ENCODE measurements around the gene PARD3. TPM values are rescaled to one million over a fixed set of nuclear protein-coding genes. Genes with fewer than 3 reads are reported as not detected.

The PARD3 gene
- total RNA-seq, 1 donor from 2014 or later, result 98.2 TPM

GRCh38 chr10:34626158-34626880 lies 188.8 kb downstream of the PARD3 start:
- H3K4me3 ChIP-seq (ENCODE audit: low read depth, low read length), result no peak overlapping the region
- TF ChIP-seq, protein P1, sequence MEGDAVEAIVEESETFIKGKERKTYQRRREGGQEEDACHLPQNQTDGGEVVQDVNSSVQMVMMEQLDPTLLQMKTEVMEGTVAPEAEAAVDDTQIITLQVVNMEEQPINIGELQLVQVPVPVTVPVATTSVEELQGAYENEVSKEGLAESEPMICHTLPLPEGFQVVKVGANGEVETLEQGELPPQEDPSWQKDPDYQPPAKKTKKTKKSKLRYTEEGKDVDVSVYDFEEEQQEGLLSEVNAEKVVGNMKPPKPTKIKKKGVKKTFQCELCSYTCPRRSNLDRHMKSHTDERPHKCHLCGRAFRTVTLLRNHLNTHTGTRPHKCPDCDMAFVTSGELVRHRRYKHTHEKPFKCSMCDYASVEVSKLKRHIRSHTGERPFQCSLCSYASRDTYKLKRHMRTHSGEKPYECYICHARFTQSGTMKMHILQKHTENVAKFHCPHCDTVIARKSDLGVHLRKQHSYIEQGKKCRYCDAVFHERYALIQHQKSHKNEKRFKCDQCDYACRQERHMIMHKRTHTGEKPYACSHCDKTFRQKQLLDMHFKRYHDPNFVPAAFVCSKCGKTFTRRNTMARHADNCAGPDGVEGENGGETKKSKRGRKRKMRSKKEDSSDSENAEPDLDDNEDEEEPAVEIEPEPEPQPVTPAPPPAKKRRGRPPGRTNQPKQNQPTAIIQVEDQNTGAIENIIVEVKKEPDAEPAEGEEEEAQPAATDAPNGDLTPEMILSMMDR (IDR thresholded peaks at IDR 0.05; ENCODE audit: insufficient read depth, low read length, severe bottlenecking), result no peak
- H3K27me3 ChIP-seq (ENCODE audit: control insufficient read depth, insufficient read depth, low read length), result no peaks in the 10 kb centered on the region
- FAIRE-seq (no peak), DNase-seq (ENCODE audit: low read depth) (no peak)
- H3K36me3 ChIP-seq (ENCODE audit: control insufficient read depth, insufficient read depth, low read length), result no peaks in the 10 kb centered on the region

DNA sequence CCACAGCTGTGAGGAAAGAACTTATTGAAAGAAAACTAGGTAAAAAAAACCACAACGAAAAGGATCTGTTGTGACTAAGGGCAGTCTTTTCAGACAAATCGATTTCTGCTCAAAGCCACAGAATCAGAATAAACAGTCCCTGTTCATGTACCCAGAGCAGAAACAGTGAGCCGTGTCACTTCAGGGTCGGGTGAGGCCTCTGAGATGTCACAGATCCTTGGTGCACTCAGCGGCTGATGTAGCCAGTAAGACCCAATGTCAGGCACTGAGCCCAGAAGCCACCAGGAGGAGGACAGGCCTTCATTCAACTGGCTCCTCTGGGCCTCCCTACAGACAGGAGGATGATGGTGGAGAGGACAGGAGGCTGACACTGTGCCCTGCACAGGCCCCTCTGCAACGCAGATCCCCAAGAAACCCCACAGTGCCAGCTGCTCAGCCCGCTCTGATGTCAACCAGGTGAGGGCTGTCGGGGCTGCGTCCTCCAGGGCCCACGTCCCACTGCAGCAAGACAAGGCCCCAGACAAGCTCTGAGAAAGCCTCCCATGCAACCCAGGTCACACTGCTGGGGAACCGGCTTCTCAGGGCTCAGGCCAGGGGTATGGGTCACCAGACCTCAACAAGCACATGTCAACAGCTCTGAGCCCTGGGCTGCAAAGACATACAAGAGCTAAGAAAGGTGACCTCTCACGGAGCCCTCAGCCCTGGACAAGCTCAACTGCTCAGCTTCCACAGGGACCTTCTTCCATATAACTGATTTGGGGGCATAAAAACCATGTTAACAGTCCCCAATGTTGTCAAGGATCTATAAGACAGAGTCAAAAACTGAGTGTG lies 190.6 kb downstream of the PARD3 start:
- TF ChIP-seq, protein P1 (IDR thresholded peaks at IDR 0.05; ENCODE audit: insufficient read depth, low read length, severe bottlenecking), result no peak
- FAIRE-seq (no peak), DNase-seq (ENCODE audit: low read depth) (no peak)

DNA sequence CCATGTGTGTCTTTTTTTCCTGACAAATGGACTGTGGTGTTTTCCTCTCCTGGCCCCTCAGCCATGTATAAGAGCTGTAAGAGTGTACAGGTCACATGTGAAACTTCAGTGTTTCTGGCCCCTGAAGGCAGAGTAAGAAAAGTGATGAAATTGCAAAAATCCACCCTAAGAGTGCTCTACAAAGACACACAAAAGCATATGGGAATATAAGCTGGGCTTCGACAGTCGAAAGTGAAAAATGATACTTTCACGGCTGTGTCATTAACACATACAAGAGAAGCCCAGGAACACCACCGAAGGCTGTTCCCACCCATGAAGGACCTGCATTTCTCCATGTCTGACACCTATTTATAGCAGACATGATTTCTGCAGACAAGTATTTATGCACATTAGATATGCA lies 192.2 kb downstream of the PARD3 start:
- DNase-seq (ENCODE audit: low read depth), result no peak
- no peaks in the 10 kb centered on the region for H3K27me3 ChIP-seq (ENCODE audit: control insufficient read depth, insufficient read depth, low read length)
- TF ChIP-seq, protein P1 (IDR thresholded peaks at IDR 0.05; ENCODE audit: insufficient read depth, low read length, severe bottlenecking), result no peak
- no peaks in the 10 kb centered on the region for H3K36me3 ChIP-seq (ENCODE audit: control insufficient read depth, insufficient read depth, low read length)
- H3K4me3 ChIP-seq (ENCODE audit: low read depth, low read length), result no peak overlapping the region
- FAIRE-seq, result no peak

More for the DNA sequence above, 190.6 kb downstream of the PARD3 start:
- Histone ChIP-seq H3K36me3 (ENCODE audit: control insufficient read depth, insufficient read depth, low read length) (no peaks in the 10 kb centered on the region), H3K4me3 (ENCODE audit: low read depth, low read length) (no peak overlapping the region), H3K27me3 (ENCODE audit: control insufficient read depth, insufficient read depth, low read length) (no peaks in the 10 kb centered on the region)

GRCh38 chr10:34618611-34619010 lies 196.5 kb downstream of the PARD3 start:
- FAIRE-seq (peak; percentile 7), DNase-seq (ENCODE audit: low read depth) (no peak)
- no peaks in the 10 kb centered on the region for H3K36me3 ChIP-seq (ENCODE audit: control insufficient read depth, insufficient read depth, low read length)
- no peak overlapping the region for H3K4me3 ChIP-seq (ENCODE audit: low read depth, low read length)
- TF ChIP-seq, protein P1 (IDR thresholded peaks at IDR 0.05; ENCODE audit: insufficient read depth, low read length, severe bottlenecking), result no peak
- no peaks in the 10 kb centered on the region for H3K27me3 ChIP-seq (ENCODE audit: control insufficient read depth, insufficient read depth, low read length)

DNA sequence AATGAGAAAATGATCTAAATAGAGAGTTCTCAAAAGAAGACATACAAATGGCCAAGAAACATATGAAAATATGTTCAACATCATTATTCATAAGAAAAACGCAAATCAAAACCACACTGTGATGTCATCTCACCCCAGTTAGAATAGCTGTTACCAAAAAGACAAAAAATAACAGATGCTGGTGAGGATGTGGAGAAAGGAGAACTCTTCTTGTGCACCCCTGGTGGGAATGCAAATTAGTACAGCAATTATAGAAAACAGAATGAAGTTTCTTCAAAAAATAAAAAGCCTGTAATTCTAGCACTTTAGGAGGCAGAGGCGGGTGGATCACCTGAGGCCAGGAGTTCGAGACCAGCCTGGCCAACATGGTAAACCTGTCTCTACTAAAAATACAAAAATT lies 199.3 kb downstream of the PARD3 start:
- H3K4me3 ChIP-seq (ENCODE audit: low read depth, low read length), result no peak overlapping the region
- DNase-seq (ENCODE audit: low read depth), result no peak
- TF ChIP-seq, protein P1 (IDR thresholded peaks at IDR 0.05; ENCODE audit: insufficient read depth, low read length, severe bottlenecking), result no peak
- H3K36me3 ChIP-seq (ENCODE audit: control insufficient read depth, insufficient read depth, low read length), result no peaks in the 10 kb centered on the region
- H3K27me3 ChIP-seq (ENCODE audit: control insufficient read depth, insufficient read depth, low read length), result no peaks in the 10 kb centered on the region
- FAIRE-seq, result no peak
